ENCODE results near the gene PCARE. TPM values are rescaled to one million over a fixed set of nuclear protein-coding genes. Genes with fewer than 3 reads are reported as not detected.

The PCARE gene
- total RNA-seq, 1 experiment from 2014 or later: not detected

DNA sequence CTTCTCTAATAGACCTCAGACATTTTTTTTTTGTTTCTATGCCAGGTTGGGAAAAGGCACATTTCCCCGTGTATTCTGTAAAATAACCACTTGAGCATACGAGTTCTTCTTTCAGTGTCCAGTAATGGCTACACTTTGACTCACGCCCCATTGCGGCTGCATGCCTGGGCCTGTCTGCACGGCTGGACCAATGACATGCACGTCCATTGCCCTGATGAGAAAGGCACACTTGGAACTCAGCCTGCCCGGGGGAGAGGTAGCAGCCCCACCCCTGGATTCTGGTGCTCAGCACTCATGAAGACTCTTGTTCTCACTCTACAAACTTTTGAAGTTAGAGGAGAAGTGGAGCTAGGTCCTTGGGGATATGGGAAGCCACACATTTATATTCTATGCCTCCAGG is 5.8 kb downstream of the PCARE start:
- CTCF ChIA-PET: no interaction called here
- DNase-seq (ENCODE audit: low read depth, low spot score): no peak

DNA sequence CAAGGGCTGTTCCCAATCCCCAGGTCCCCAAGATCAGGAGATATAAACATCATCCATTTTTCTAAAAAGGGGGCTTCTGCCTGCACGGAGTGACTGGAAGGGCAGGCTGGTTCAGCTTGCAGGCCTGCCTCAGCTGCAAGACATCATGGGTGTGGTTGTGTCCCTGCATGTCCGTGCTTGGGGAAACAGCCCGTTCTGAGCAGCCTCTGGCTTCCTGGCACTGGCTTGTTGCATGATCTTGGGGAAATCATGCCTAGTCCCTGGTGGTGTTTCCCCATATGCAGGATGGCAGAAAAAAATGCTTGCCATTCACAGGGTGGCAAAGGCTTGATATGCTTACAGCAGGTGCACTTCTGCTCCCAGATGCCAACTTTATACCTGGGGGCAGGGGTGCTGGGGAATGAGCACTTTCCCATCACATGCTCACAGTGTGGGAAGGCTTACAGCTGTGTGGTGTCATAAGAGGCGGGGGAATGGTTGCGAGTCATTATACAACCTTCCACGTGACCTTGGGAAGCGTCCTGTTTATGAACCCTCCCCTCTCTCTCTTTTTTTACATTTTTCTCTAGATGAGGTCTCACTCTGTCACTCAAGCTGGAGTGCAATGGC is 7.2 kb downstream of the PCARE start:
- TF ChIP-seq TCF7L2 (IDR thresholded peaks at IDR 0.05; ENCODE audit: low read depth, low read length) (no peak), POLR2AphosphoS5 (IDR thresholded peaks at IDR 0.05; ENCODE audit: low read depth, low read length) (no peak), SIN3A (IDR thresholded peaks at IDR 0.05; ENCODE audit: borderline replicate concordance, insufficient read depth, low read depth, low read length) (no peak)
- TF ChIP-seq, protein P1, sequence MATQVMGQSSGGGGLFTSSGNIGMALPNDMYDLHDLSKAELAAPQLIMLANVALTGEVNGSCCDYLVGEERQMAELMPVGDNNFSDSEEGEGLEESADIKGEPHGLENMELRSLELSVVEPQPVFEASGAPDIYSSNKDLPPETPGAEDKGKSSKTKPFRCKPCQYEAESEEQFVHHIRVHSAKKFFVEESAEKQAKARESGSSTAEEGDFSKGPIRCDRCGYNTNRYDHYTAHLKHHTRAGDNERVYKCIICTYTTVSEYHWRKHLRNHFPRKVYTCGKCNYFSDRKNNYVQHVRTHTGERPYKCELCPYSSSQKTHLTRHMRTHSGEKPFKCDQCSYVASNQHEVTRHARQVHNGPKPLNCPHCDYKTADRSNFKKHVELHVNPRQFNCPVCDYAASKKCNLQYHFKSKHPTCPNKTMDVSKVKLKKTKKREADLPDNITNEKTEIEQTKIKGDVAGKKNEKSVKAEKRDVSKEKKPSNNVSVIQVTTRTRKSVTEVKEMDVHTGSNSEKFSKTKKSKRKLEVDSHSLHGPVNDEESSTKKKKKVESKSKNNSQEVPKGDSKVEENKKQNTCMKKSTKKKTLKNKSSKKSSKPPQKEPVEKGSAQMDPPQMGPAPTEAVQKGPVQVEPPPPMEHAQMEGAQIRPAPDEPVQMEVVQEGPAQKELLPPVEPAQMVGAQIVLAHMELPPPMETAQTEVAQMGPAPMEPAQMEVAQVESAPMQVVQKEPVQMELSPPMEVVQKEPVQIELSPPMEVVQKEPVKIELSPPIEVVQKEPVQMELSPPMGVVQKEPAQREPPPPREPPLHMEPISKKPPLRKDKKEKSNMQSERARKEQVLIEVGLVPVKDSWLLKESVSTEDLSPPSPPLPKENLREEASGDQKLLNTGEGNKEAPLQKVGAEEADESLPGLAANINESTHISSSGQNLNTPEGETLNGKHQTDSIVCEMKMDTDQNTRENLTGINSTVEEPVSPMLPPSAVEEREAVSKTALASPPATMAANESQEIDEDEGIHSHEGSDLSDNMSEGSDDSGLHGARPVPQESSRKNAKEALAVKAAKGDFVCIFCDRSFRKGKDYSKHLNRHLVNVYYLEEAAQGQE (IDR thresholded peaks at IDR 0.05; ENCODE audit: insufficient read depth in 1 of 2, low read depth in 2 of 2, low read length in 1 of 2): no peak
- TF ChIP-seq, protein P2, sequence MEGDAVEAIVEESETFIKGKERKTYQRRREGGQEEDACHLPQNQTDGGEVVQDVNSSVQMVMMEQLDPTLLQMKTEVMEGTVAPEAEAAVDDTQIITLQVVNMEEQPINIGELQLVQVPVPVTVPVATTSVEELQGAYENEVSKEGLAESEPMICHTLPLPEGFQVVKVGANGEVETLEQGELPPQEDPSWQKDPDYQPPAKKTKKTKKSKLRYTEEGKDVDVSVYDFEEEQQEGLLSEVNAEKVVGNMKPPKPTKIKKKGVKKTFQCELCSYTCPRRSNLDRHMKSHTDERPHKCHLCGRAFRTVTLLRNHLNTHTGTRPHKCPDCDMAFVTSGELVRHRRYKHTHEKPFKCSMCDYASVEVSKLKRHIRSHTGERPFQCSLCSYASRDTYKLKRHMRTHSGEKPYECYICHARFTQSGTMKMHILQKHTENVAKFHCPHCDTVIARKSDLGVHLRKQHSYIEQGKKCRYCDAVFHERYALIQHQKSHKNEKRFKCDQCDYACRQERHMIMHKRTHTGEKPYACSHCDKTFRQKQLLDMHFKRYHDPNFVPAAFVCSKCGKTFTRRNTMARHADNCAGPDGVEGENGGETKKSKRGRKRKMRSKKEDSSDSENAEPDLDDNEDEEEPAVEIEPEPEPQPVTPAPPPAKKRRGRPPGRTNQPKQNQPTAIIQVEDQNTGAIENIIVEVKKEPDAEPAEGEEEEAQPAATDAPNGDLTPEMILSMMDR (IDR thresholded peaks at IDR 0.05): no peak
- H3K4me1 ChIP-seq (ENCODE audit: control insufficient read depth, insufficient read depth, low read length): no peaks in the 10 kb centered on the region
- no peaks in the 10 kb centered on the region for H3K36me3 ChIP-seq (ENCODE audit: control insufficient read depth, insufficient read depth, low read length)
- H3K27me3 ChIP-seq (ENCODE audit: control insufficient read depth, insufficient read depth, low read length): no peaks in the 10 kb centered on the region
- intact Hi-C loops (cut with micrococcal nuclease; ENCODE audit: unreplicated experiment): no loop called here
- in situ Hi-C loops (cut with HindIII; ENCODE audit: low pct_unique_long_range_greater_than_20kb, low sequenced_read_pairs): no loop called here
- ATAC-seq (no peak), DNase-seq (ENCODE audit: low read depth, low spot score) (no peak)
- H3K27ac ChIP-seq (ENCODE audit: low read length): no peak overlapping the region
- no TSS peak for BruUV-seq (replicated peaks)
- ChIA-PET POLR2A (interaction anchor here (0.5 kb wide), 1 partner anchor 16 kb away, joined by 4 read pairs; no protein-coding TSS in a partner anchor), CTCF (no interaction called here)
- no peak overlapping the region for H3K4me3 ChIP-seq (ENCODE audit: low read depth in 2 of 2, low read length in 2 of 2)
- no peaks in the 10 kb centered on the region for H3K9me3 ChIP-seq (ENCODE audit: control insufficient read depth, insufficient read depth, low read depth, low read length)

More for the DNA sequence above, 5.8 kb downstream of the PCARE start:
- intact Hi-C loops (cut with micrococcal nuclease; ENCODE audit: unreplicated experiment) (no loop called here), in situ Hi-C loops (cut with HindIII; ENCODE audit: low pct_unique_long_range_greater_than_20kb, low sequenced_read_pairs) (no loop called here)
- Histone ChIP-seq H3K4me1 (ENCODE audit: control insufficient read depth, insufficient read depth, low read length) (no peaks in the 10 kb centered on the region), H3K36me3 (ENCODE audit: control insufficient read depth, insufficient read depth, low read length) (no peaks in the 10 kb centered on the region), H3K27me3 (ENCODE audit: control insufficient read depth, insufficient read depth, low read length) (no peaks in the 10 kb centered on the region), H3K4me3 (ENCODE audit: low read depth in 2 of 2, low read length in 2 of 2) (no peak overlapping the region), H3K27ac (ENCODE audit: low read length) (no peak overlapping the region), H3K9me3 (ENCODE audit: control insufficient read depth, insufficient read depth, low read depth, low read length) (no peaks in the 10 kb centered on the region)
- ATAC-seq: no peak
- TF ChIP-seq, protein P2 (IDR thresholded peaks at IDR 0.05): no peak
- TF ChIP-seq TCF7L2 (IDR thresholded peaks at IDR 0.05; ENCODE audit: low read depth, low read length): no peak
- TF ChIP-seq SIN3A (IDR thresholded peaks at IDR 0.05; ENCODE audit: borderline replicate concordance, insufficient read depth, low read depth, low read length): no peak
- TF ChIP-seq, protein P1 (IDR thresholded peaks at IDR 0.05; ENCODE audit: insufficient read depth in 1 of 2, low read depth in 2 of 2, low read length in 1 of 2): no peak
- TF ChIP-seq POLR2AphosphoS5 (IDR thresholded peaks at IDR 0.05; ENCODE audit: low read depth, low read length): no peak
- no TSS peak for BruUV-seq (replicated peaks)
- POLR2A ChIA-PET: no interaction called here
